ENCODE results near the gene MACROD2. TPM values are rescaled to one million over a fixed set of nuclear protein-coding genes. Genes with fewer than 3 reads are reported as not detected.

Gene MACROD2
- total RNA-seq, 1 donor from 2014 or later: 78.2 TPM

- ATAC-seq (no peak), DNase-seq (no peak)
- intact Hi-C loops (cut with DNase I): no loop called here
- H3K27me3 ChIP-seq: no peaks in the 10 kb centered on the region
- no peak overlapping the region for H3K4me3 ChIP-seq
- no peaks in the 10 kb centered on the region for H3K9me3 ChIP-seq
- H3K27ac ChIP-seq: no peak overlapping the region
- H3K4me1 ChIP-seq: peaks cover 3% of the 10 kb centered on the region
- no peaks in the 10 kb centered on the region for H3K36me3 ChIP-seq
- no peak for TF ChIP-seq CTCF (IDR thresholded peaks at IDR 0.05)
These were observed 1616.9 kb downstream of the MACROD2 start for GRCh38 chr20:15612198-15612597.

GRCh38 chr20:15612769-15613168, 1617.5 kb downstream of the MACROD2 start:
- intact Hi-C loops (cut with DNase I): no loop called here
- H3K36me3 ChIP-seq: no peaks in the 10 kb centered on the region
- DNase-seq (no peak), ATAC-seq (no peak)
- no peak overlapping the region for H3K4me3 ChIP-seq
- no peak overlapping the region for H3K27ac ChIP-seq
- H3K27me3 ChIP-seq: no peaks in the 10 kb centered on the region
- no peak for TF ChIP-seq CTCF (IDR thresholded peaks at IDR 0.05)
- peaks cover 3% of the 10 kb centered on the region for H3K4me1 ChIP-seq
- H3K9me3 ChIP-seq: no peaks in the 10 kb centered on the region

- Histone ChIP-seq H3K27me3 (no peaks in the 10 kb centered on the region), H3K9me3 (no peaks in the 10 kb centered on the region), H3K4me1 (peaks cover 3% of the 10 kb centered on the region), H3K36me3 (no peaks in the 10 kb centered on the region), H3K27ac (no peak overlapping the region), H3K4me3 (no peak overlapping the region)
- ATAC-seq: peak; percentile 32
- intact Hi-C loops (cut with DNase I): no loop called here
- DNase-seq: no peak
- no peak for TF ChIP-seq CTCF (IDR thresholded peaks at IDR 0.05)
These were observed 1618.2 kb downstream of the MACROD2 start for GRCh38 chr20:15613530-15613929.

GRCh38 chr20:15616626-15617025, 1621.3 kb downstream of the MACROD2 start:
- intact Hi-C loops (cut with DNase I): no loop called here
- no peak overlapping the region for H3K27ac ChIP-seq
- peaks cover 3% of the 10 kb centered on the region for H3K4me1 ChIP-seq

GRCh38 chr20:15618110-15618509, 1622.8 kb downstream of the MACROD2 start:
- intact Hi-C loops (cut with DNase I): no loop called here
- TF ChIP-seq CTCF (IDR thresholded peaks at IDR 0.05): no peak
- H3K36me3 ChIP-seq: no peaks in the 10 kb centered on the region
- H3K9me3 ChIP-seq: no peaks in the 10 kb centered on the region
- no peak overlapping the region for H3K27ac ChIP-seq
- H3K4me3 ChIP-seq: no peak overlapping the region
- H3K4me1 ChIP-seq: peaks cover 3% of the 10 kb centered on the region
- ATAC-seq (no peak), DNase-seq (no peak)
- H3K27me3 ChIP-seq: no peaks in the 10 kb centered on the region

More at GRCh38 chr20:15616626-15617025, 1621.3 kb downstream of the MACROD2 start:
- DNase-seq (no peak), ATAC-seq (no peak)
- Histone ChIP-seq H3K4me3 (no peak overlapping the region), H3K27me3 (no peaks in the 10 kb centered on the region), H3K9me3 (no peaks in the 10 kb centered on the region), H3K36me3 (no peaks in the 10 kb centered on the region)
- no peak for TF ChIP-seq CTCF (IDR thresholded peaks at IDR 0.05)

- intact Hi-C loops (cut with DNase I): no loop called here
These were observed 1623.6 kb downstream of the MACROD2 start for GRCh38 chr20:15618912-15619311.

More at GRCh38 chr20:15618912-15619311, 1623.6 kb downstream of the MACROD2 start:
- Histone ChIP-seq H3K4me1 (no peaks in the 10 kb centered on the region), H3K36me3 (no peaks in the 10 kb centered on the region), H3K27ac (no peak overlapping the region), H3K4me3 (no peak overlapping the region), H3K9me3 (no peaks in the 10 kb centered on the region), H3K27me3 (no peaks in the 10 kb centered on the region)
- no peak for TF ChIP-seq CTCF (IDR thresholded peaks at IDR 0.05)
- DNase-seq (no peak), ATAC-seq (no peak)

All from upper lobe of right lung (tissue), 1 donor.